SW480 (cell line): ENCODE results near the gene TMEM47.

ENCODE experiments used
- DNase-seq: peaks from one replicate; pipeline ENCODE4 v3.0.0-alpha.2; 2016; ENCODE audit warnings: low spot score

The TMEM47 gene

GRCh38 chrX:34656842-34657725 is at the start of gene TMEM47:
Gene TMEM47 (minus strand): TSS chrX:34657285. CDS start chrX:34657029, 256 bp downstream.
- DNase-seq, result peak; percentile 80

GRCh38 chrX:34687095-34687494 is 30.0 kb upstream of the TMEM47 start:
- DNase-seq, result no peak

GRCh38 chrX:34659575-34659974 is 2.5 kb upstream of the TMEM47 start:
- no peak for DNase-seq

GRCh38 chrX:34658326-34658725 is 1.2 kb upstream of the TMEM47 start:
- DNase-seq, result no peak

- no peak for DNase-seq
Measured at GRCh38 chrX:34657726-34658070, 613 bp upstream of the TMEM47 start.

GRCh38 chrX:34656467-34656841 is 631 bp downstream of the TMEM47 start:
- peak; percentile 9 for DNase-seq

GRCh38 chrX:34655501-34656455 is 1.3 kb downstream of the TMEM47 start:
- peak; percentile 37 for DNase-seq

- DNase-seq, result no peak
Measured at GRCh38 chrX:34654696-34655490, 2.2 kb downstream of the TMEM47 start.

GRCh38 chrX:34653811-34654210 is 3.3 kb downstream of the TMEM47 start:
- DNase-seq, result peak; percentile 24

GRCh38 chrX:34642849-34643248 is 14.2 kb downstream of the TMEM47 start:
- no peak for DNase-seq

GRCh38 chrX:34638116-34638515 is 19.0 kb downstream of the TMEM47 start:
- DNase-seq, result peak; percentile 30

- no peak for DNase-seq
Measured at GRCh38 chrX:34634349-34634748, 22.7 kb downstream of the TMEM47 start.

GRCh38 chrX:34632384-34632783 is 24.7 kb downstream of the TMEM47 start:
- DNase-seq, result no peak

GRCh38 chrX:34631479-34632220 is 25.4 kb downstream of the TMEM47 start:
- no peak for DNase-seq

GRCh38 chrX:34629572-34629971 is 27.5 kb downstream of the TMEM47 start:
- DNase-seq, result no peak

GRCh38 chrX:34624416-34624815 is 32.7 kb downstream of the TMEM47 start:
- DNase-seq, result no peak

GRCh38 chrX:34619920-34620319 is 37.2 kb downstream of the TMEM47 start:
- no peak for DNase-seq

- DNase-seq, result no peak
Measured at GRCh38 chrX:34612036-34612435, 45.0 kb downstream of the TMEM47 start.

- DNase-seq, result no peak
Measured at GRCh38 chrX:34598362-34598761, 58.7 kb downstream of the TMEM47 start.

- no peak for DNase-seq
Measured at GRCh38 chrX:34586936-34587335, 70.1 kb downstream of the TMEM47 start.

- DNase-seq, result no peak
Measured at GRCh38 chrX:34586346-34586911, 70.7 kb downstream of the TMEM47 start.
